Stimulated activated memory B cell treated with anti-CD40 and anti-IgM and Interleukin-4, amounts not matched to agents 10 μg/mL and 1 μg/mL and 100 μg/mL, for 72 hours (primary cell): ENCODE results near the gene CYP27B1.

Experiments used
- ATAC-seq: fragments of 150-1000 bp; cut with Tn5 transposase; 2 replicates; pipeline ENCODE4 v1.10.0; 2021
- H3K27ac Mint-ChIP-seq: one replicate; pipeline ENCODE4 v1.8.0; 2022; ENCODE audit warnings: mild to moderate bottlenecking, mixed read lengths
- H3K27me3 Mint-ChIP-seq: one replicate; pipeline ENCODE4 v1.8.0; 2022; ENCODE audit warnings: mixed read lengths
- H3K36me3 Mint-ChIP-seq: one replicate; pipeline ENCODE4 v1.8.0; 2022; ENCODE audit warnings: mixed read lengths
- H3K4me1 Mint-ChIP-seq: one replicate; pipeline ENCODE4 v1.8.0; 2022; ENCODE audit warnings: mixed read lengths
- H3K4me3 Mint-ChIP-seq: one replicate; pipeline ENCODE4 v1.8.0; 2022; ENCODE audit warnings: mild to moderate bottlenecking, moderate library complexity, mixed read lengths
- H3K9me3 Mint-ChIP-seq: one replicate; pipeline ENCODE4 v1.8.0; 2022; ENCODE audit warnings: mixed read lengths

Gene CYP27B1, protein sequence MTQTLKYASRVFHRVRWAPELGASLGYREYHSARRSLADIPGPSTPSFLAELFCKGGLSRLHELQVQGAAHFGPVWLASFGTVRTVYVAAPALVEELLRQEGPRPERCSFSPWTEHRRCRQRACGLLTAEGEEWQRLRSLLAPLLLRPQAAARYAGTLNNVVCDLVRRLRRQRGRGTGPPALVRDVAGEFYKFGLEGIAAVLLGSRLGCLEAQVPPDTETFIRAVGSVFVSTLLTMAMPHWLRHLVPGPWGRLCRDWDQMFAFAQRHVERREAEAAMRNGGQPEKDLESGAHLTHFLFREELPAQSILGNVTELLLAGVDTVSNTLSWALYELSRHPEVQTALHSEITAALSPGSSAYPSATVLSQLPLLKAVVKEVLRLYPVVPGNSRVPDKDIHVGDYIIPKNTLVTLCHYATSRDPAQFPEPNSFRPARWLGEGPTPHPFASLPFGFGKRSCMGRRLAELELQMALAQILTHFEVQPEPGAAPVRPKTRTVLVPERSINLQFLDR

DNA sequence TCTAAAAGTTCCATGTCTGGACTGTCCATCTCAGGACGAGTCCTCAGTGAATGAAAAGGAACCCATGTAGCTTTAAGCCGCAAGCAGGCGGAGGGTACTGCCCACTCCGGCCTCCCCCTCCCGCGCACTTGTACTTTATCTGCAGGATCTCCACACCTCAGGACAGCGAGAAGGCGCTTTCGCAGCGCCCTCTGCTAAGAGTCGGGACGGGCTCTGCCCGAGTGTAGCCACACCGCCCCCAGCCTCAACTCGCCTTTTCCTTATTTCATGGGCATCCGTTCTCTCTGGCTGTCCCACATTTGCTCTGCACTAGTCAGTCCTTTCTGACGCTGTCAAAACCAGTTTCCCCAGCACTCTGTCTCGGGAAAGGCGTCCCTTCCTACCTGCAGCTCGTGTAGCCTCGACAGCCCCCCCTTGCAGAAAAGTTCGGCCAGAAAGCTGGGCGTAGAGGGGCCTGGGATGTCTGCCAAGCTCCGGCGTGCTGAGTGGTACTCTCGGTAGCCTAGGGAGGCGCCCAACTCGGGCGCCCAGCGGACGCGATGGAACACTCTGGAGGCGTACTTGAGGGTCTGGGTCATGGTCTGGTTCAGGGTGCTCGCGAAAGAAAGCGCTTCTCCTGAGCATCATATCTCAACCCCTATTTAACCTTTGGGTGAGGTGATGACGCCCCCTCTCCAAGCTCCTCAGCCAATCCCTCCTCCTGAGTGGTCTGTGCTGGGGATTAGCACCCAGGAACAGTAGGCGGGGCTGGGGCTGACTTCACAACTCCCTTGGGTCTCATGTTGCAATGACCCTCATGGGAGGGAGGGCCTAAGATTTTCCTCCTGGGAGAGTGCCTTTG lies at the start of gene CYP27B1:
CYP27B1 (minus strand) TSS at position 615 of the 841 bp plus-strand sequence; CDS start at position 578, 37 bp downstream.
- ATAC-seq = no peak
- no peaks in the 10 kb centered on the region for H3K9me3 Mint-ChIP-seq
- no peak within 1 kb of the TSS for H3K27ac Mint-ChIP-seq
- peaks cover 27% of the 10 kb centered on the region for H3K36me3 Mint-ChIP-seq
- H3K4me3 Mint-ChIP-seq = peak within 1 kb of the TSS; percentile 85
- H3K27me3 Mint-ChIP-seq = peaks cover 19% of the 10 kb centered on the region
- peaks cover 52% of the 10 kb centered on the region for H3K4me1 Mint-ChIP-seq

GRCh38 chr12:57816001-57816854 lies 49.4 kb upstream of the CYP27B1 start:
- Mint-ChIP-seq H3K27ac (no peak overlapping the region), H3K4me3 (no peak overlapping the region), H3K27me3 (no peaks in the 10 kb centered on the region), H3K4me1 (no peaks in the 10 kb centered on the region), H3K9me3 (no peaks in the 10 kb centered on the region), H3K36me3 (peaks cover 15% of the 10 kb centered on the region)
- no peak for ATAC-seq

DNA sequence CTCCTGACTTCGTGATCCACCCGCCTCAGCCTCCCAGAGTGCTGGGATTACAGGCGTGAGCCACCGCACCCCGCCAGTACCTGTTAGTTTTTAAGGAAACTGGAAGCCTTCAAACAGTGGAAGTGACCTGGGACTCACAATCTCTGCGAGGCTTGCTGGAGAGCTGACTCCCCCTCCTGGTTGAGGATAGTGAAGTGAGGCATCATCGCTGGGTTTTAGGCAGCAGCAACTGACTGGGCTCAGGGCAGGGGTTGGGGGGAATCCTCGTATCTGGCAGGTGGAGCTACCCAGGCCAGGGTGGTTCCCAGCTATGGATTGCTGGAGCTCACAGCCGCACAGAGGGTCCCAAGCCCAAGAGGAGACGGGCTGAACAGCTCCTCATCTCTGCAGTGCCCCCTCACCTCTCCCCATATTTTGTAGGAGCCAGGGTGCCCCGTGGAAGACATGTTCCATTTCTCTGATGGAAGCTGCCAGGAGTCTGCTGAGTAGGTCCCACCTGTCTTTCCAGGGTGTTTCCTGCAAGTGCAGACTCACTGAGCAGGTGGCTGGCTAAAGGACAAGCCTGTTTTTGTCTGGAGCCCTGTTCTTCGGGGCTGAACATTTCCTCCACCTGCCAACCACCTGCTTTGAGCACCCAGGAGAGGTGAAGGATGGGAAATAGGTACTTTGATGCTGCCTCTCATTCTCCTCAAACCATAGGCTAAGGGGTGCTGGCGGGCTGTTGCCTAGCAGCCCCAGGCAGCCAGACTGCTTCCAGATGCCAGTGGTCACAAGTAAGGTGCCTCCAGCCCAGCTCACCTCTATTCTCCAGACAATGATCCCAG lies 48.5 kb upstream of the CYP27B1 start:
- Mint-ChIP-seq H3K36me3 (peaks cover 7% of the 10 kb centered on the region), H3K9me3 (no peaks in the 10 kb centered on the region), H3K4me1 (no peaks in the 10 kb centered on the region), H3K27ac (no peak overlapping the region), H3K27me3 (no peaks in the 10 kb centered on the region), H3K4me3 (no peak overlapping the region)
- ATAC-seq = no peak

DNA sequence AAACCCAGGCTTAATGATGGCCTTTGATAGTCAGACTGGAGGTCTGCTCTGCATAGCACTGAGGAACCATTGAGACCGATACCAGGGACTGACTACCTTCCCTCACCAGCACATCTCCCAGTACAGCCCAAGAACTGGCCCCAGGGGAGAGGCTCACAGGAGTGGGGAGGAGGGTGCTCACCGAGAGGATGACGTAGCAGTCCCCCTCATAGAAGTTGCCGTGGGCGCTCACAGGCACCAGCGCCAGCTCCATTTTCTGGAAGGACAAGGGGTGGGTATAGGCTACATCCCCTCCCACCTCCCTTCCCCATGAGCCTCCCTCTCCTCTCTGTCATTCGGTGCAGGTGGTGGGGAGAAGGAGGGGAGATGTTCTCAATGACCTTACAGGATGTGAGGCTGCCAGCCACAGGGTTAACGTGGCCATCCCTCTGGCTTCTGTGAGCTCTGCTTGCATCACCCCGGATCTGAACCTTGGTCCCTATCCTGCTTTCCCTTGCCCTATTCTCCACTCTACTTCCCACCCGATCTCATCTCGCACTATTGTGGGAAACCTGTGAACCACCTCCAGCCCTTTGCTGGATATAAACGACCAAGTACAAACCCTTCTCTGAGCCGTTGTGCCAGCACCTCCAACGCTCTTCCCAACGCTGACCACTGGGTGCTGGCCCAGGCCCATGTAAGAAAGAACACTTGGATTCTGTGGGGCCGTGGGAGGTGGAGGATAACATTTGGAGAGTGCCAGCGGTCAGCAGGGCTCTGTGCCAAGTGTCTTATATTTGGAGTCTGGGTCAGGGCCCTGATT lies 47.3 kb upstream of the CYP27B1 start:
- Mint-ChIP-seq H3K9me3 (no peaks in the 10 kb centered on the region), H3K36me3 (peaks cover 7% of the 10 kb centered on the region), H3K27me3 (no peaks in the 10 kb centered on the region), H3K4me3 (no peak overlapping the region), H3K27ac (no peak overlapping the region), H3K4me1 (no peaks in the 10 kb centered on the region)
- ATAC-seq = no peak

DNA sequence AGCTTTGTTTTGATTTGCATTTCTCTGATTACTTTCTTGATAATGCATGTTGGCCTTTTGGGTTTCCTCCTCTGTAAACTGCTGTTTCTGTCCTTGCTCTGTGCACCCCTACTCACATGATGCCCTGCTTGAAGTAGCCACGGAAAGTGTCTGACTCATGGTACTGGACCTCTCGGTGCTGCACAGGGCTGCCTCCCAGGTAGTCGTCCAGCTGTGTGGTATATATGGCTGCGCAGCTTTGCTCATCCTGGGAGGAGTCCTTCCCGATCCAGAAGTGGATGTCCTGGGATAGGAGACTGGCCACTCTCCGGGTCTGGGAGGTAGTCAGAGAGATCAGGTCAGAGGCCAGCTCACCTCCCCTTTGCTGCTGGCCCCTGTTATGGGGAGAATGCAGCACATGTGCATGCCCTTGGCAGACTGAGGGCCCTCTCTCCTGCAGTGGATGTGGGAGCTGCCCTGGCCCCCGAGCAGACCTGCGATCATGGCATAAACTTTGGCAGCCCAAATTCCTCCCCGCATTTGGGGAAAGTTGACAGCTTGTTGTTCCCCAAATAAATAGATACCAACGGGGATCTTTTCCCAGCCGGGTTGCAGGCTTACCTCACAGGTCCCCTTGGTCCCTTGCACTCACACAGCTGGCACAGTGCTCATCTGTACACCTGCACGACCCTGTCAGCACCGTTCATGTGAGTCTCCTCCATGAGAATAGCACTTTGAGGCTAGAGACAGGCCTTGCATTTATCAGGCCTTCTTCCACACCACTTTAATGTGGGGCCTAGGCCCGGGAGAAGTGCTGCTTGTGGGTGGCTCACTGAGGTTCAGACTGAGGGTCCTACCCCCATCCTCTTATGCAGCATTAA lies 46.5 kb upstream of the CYP27B1 start:
- Mint-ChIP-seq H3K36me3 (peaks cover 7% of the 10 kb centered on the region), H3K27me3 (no peaks in the 10 kb centered on the region), H3K27ac (no peak overlapping the region), H3K4me3 (no peak overlapping the region), H3K9me3 (no peaks in the 10 kb centered on the region), H3K4me1 (no peaks in the 10 kb centered on the region)
- ATAC-seq = no peak

GRCh38 chr12:57811028-57811755 lies 44.3 kb upstream of the CYP27B1 start:
- Mint-ChIP-seq H3K9me3 (no peaks in the 10 kb centered on the region), H3K4me1 (no peaks in the 10 kb centered on the region), H3K36me3 (peaks cover 7% of the 10 kb centered on the region)

GRCh38 chr12:57810450-57810849 lies 43.6 kb upstream of the CYP27B1 start:
- H3K4me1 Mint-ChIP-seq = no peaks in the 10 kb centered on the region
- no peaks in the 10 kb centered on the region for H3K9me3 Mint-ChIP-seq
- H3K4me3 Mint-ChIP-seq = no peak overlapping the region
- ATAC-seq = no peak
- H3K27me3 Mint-ChIP-seq = no peaks in the 10 kb centered on the region
- peaks cover 7% of the 10 kb centered on the region for H3K36me3 Mint-ChIP-seq
- no peak overlapping the region for H3K27ac Mint-ChIP-seq

More at GRCh38 chr12:57811028-57811755, 44.3 kb upstream of the CYP27B1 start:
- no peak overlapping the region for H3K27ac Mint-ChIP-seq
- H3K27me3 Mint-ChIP-seq = no peaks in the 10 kb centered on the region
- no peak for ATAC-seq
- H3K4me3 Mint-ChIP-seq = no peak overlapping the region

- Mint-ChIP-seq H3K36me3 (peaks cover 7% of the 10 kb centered on the region), H3K4me1 (no peaks in the 10 kb centered on the region), H3K9me3 (no peaks in the 10 kb centered on the region), H3K27ac (no peak overlapping the region), H3K4me3 (no peak overlapping the region), H3K27me3 (no peaks in the 10 kb centered on the region)
- no peak for ATAC-seq
Observed at GRCh38 chr12:57809425-57809824, 42.5 kb upstream of the CYP27B1 start.

DNA sequence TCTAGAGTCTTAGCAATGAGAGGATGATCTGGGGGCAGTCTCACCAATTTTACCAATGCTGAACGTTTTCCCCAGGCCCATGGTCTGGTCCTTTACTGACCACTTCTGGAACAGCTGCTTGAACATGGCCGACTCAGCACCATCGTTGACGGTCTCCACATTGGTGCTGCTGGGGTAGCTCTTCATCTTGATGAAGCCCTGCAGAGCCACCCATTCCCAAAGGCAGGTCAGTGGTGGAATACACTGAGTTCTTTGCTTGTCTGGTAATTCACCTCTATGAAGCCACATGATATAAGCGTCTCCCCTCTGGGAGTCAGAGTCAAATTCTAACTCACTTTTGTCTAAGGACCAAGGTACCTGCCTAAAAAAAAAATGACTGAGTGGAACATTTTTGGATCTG lies 41.5 kb upstream of the CYP27B1 start:
- Mint-ChIP-seq H3K4me3 (no peak overlapping the region), H3K27ac (no peak overlapping the region), H3K9me3 (no peaks in the 10 kb centered on the region), H3K36me3 (peaks cover 7% of the 10 kb centered on the region), H3K27me3 (no peaks in the 10 kb centered on the region), H3K4me1 (no peaks in the 10 kb centered on the region)
- no peak for ATAC-seq

DNA sequence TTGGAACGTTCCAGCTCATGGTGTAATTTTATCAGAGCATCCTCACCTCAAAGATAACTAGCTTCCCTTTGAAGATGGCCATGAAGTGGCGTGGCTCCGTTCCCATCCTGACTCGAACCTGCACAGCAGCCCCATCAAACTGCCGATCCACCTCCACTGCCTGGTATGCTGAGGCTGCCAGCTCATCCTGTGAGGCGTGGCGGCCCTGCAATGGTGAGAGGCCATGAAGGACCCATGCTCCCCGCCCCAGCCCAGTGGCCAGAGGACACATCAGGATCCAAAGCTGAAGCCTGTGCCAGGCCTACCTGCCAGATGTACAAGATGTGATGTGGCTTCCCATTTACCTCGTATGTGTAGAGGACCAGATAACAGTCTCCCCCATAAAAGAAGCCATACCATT lies 40.4 kb upstream of the CYP27B1 start:
- Mint-ChIP-seq H3K4me3 (no peak overlapping the region), H3K27me3 (no peaks in the 10 kb centered on the region), H3K4me1 (no peaks in the 10 kb centered on the region), H3K36me3 (peaks cover 13% of the 10 kb centered on the region), H3K27ac (no peak overlapping the region), H3K9me3 (no peaks in the 10 kb centered on the region)
- ATAC-seq = no peak

GRCh38 chr12:57806677-57807076 lies 39.8 kb upstream of the CYP27B1 start:
- Mint-ChIP-seq H3K36me3 (peaks cover 11% of the 10 kb centered on the region), H3K4me1 (no peaks in the 10 kb centered on the region), H3K27me3 (no peaks in the 10 kb centered on the region), H3K9me3 (no peaks in the 10 kb centered on the region), H3K27ac (no peak overlapping the region), H3K4me3 (no peak overlapping the region)
- no peak for ATAC-seq

- H3K27me3 Mint-ChIP-seq = no peaks in the 10 kb centered on the region
- H3K9me3 Mint-ChIP-seq = no peaks in the 10 kb centered on the region
- no peak overlapping the region for H3K4me3 Mint-ChIP-seq
- H3K27ac Mint-ChIP-seq = no peak overlapping the region
- ATAC-seq = no peak
- H3K36me3 Mint-ChIP-seq = peaks cover 22% of the 10 kb centered on the region
- no peaks in the 10 kb centered on the region for H3K4me1 Mint-ChIP-seq
Observed at GRCh38 chr12:57803319-57803893, 36.5 kb upstream of the CYP27B1 start.
